AG09319 (cell line): ENCODE measurements around the gene FOXJ3.

Source experiments
- DNase-seq: peaks from one replicate; pipeline ENCODE4 v3.0.0-alpha.2; 2010; ENCODE audit warnings: low read depth; ENCODE audit errors: extremely low read depth
- TF ChIP-seq, protein P1 (sequence below): IDR thresholded peaks from 2 replicates; pipeline ENCODE4 v1.5.1; 2011; ENCODE audit warnings: low read depth, mild to moderate bottlenecking, inconsistent platforms, low read length, moderate library complexity

The FOXJ3 gene

DNA sequence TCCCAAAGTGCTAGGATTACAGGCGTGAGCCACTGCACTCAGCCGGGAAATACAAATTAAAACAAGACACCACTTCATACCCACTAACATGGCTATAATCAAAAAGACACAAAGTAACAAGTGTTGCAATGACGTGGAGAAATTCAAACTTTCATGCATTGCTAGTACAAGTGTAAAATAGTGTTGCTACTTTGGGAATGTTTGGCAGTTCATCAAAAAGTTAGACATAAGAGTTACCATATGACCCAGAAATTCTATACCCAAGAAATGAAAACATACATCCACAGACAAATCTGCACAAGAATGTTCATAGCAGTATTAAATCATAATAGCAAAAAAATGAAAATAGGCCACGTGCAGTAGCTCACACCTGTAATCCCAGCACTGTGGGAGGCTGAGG is 16.4 kb downstream of the FOXJ3 start:
- DNase-seq = no peak
- TF ChIP-seq, protein P1, sequence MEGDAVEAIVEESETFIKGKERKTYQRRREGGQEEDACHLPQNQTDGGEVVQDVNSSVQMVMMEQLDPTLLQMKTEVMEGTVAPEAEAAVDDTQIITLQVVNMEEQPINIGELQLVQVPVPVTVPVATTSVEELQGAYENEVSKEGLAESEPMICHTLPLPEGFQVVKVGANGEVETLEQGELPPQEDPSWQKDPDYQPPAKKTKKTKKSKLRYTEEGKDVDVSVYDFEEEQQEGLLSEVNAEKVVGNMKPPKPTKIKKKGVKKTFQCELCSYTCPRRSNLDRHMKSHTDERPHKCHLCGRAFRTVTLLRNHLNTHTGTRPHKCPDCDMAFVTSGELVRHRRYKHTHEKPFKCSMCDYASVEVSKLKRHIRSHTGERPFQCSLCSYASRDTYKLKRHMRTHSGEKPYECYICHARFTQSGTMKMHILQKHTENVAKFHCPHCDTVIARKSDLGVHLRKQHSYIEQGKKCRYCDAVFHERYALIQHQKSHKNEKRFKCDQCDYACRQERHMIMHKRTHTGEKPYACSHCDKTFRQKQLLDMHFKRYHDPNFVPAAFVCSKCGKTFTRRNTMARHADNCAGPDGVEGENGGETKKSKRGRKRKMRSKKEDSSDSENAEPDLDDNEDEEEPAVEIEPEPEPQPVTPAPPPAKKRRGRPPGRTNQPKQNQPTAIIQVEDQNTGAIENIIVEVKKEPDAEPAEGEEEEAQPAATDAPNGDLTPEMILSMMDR = no peak

DNA sequence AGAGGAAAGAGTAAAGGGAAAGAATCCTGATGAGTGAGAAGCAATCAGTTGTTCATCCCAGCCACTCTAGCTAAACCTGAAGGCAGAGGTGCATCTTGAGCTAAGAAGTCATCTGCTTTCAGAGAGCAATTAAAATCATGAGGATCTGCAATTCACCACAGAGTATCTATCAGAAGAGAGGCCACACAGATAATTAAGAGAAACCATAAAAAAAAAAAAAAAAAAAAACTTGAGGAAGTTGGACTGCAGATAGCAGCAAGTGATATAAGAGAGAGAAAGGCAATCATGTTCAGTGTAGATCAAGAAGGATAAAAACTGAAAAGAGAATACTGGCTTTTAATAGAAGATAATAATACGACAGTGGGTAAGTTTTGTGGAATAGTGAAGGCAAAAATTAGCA is 17.7 kb downstream of the FOXJ3 start:
- DNase-seq = no peak
- TF ChIP-seq, protein P1 = no peak

DNA sequence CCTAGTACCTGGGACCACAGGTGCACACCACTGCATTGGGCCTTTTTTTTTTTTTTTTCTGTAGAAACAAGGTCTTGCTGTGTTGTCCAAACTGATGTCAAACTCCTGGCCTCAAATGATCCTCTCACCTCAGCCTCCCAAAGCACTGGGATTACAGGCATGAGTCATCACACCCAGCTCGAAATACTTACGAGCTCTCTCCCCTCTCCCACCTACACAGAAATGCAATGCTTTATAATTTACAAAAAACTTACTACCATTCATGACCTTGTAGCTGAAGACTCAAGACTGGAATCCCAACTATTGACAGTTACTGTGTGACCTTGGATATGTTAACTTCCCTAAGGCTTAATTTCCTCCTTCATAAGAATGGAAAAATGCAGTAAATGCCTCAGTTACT is 18.7 kb downstream of the FOXJ3 start:
- no peak for DNase-seq
- TF ChIP-seq, protein P1 = no peak

DNA sequence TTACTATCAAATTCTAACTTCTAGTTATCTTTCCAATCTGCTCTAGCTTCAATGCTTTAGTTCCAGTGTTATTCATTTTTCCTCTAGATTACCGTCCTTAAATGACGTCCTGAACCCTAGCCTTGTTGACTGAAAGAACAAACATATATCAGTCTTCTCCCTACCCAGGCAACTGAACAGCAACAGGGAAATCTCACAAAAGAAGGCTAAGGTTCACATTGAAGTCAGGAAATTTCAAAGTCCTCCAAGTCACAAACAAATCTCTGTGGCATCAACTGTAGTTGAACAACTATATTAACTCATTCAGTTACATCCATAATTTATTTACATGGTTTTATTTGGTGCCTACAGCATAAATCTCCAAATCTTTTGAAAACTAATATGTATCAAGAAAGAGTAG is 19.5 kb downstream of the FOXJ3 start:
- no peak for DNase-seq

DNA sequence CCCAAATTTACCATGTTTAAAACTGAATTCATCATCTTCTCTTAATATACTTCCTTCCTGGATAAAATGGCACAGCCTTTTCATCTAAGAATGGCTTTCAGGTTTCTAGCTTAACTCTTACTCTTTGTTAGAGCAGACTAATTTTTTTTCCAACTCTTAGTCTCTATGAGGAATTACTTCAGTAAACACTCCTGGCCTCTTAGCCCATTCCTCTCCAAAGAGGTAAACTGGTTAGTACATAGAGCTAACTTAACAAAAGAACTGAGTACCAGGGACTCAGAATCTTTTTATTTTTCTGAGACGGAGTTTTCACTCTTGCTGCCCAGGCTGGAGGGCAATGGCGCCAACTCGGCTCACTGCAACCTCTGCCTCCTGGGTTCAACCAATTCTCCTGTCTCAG is 21.1 kb downstream of the FOXJ3 start:
- TF ChIP-seq, protein P1 = no peak
- DNase-seq = no peak

More for the DNA sequence above, 19.5 kb downstream of the FOXJ3 start:
- TF ChIP-seq, protein P1 = no peak

DNA sequence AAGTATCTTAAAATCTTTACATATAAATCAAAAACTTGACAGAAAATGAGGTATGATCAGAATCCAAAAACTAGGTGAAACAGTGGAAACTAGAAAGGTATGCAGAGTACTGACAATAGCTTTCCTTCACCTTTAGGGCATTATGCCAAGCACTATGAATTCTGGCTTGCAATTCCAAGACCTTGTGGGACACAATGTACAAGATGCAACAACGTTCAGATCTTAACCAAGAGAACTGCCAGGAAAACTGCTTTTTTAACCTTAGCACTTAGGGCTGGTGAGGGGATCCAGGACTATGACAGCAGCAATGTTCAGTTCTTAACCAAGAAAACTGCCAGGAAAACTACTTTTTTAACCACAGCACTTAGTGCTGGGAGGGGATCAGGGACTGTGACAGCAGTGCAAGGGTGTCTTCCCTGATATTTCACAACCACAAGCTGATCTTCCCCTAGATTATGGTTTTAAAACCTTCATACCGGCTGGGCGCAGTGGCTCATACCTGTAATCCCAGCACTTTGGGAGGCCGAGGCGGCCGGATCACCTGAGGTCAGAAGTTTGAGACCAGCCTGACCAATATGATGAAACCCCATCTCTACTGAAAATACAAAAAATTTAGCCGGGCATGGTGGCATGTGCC is 22.3 kb downstream of the FOXJ3 start:
- DNase-seq = no peak
- TF ChIP-seq, protein P1 = no peak

DNA sequence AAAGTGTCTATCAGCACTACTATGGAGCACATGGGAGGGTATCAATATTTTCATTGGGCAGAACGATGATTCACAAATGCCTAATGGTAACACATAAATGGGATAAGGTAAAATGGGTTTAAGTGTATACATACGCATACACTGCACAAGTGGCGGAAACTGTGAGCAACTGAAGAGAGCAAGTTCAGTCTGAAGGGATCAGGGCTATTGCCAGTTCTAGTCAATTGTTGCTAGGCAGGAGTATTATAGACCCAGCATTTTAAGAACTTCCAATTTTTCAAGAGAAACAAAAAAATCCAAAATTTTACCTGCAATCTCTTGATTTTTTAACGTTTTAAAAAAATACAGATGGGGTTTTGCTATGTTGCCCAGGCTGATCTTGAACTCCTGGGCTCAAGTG is 23.1 kb downstream of the FOXJ3 start:
- TF ChIP-seq, protein P1 = no peak
- DNase-seq = no peak
